HEK293 (cell line): ENCODE measurements around the gene BCL11B.

Source experiments
- CTCF ChIA-PET: fragments of 350-600 bp; formaldehyde crosslinking; extraction: SDS; loops from one replicate; lab custom pipeline; 2021; ENCODE audit warnings: antibody characterized with exemption; lab: Yijun Ruan, JAX
- POLR2A ChIA-PET: fragments of 300-600 bp; formaldehyde crosslinking; extraction: SDS; loops from one replicate; lab custom pipeline; 2020; ENCODE audit warnings: antibody characterized with exemption, inconsistent platforms; lab: Yijun Ruan, JAX
- H3K27ac ChIP-seq: fragments of 200-500 bp; sonication (Bioruptor generic); 2 replicates; pipeline ENCODE4 v1.5.1; 2014; ENCODE audit warnings: low read depth, low read length, control low read depth, inconsistent platforms; ENCODE audit errors: extremely low read depth
- H3K36me3 ChIP-seq, 2 experiments: fragments of 200-500 bp in 1 of 2; sonication (Bioruptor generic) in 1 of 2; 1 replicate in 1 of 2; 2 replicates in 1 of 2; pipeline ENCODE4 v1.5.1; 2014 to 2017; ENCODE audit warnings: inconsistent platforms in 2 of 2, low read length in 2 of 2; ENCODE audit not compliant: control insufficient read depth in 2 of 2, insufficient read depth in 1 of 2
- H3K4me1 ChIP-seq: fragments of 200-500 bp; sonication (Bioruptor generic); 2 replicates; pipeline ENCODE4 v1.5.1; 2014; ENCODE audit warnings: mild to moderate bottlenecking, low read length, inconsistent platforms; ENCODE audit not compliant: control insufficient read depth, insufficient read depth
- H3K4me3 ChIP-seq: 2 replicates; pipeline ENCODE4 v1.5.1; 2011; ENCODE audit warnings: low read depth, mild to moderate bottlenecking, control low read depth, low read length, moderate library complexity
- H3K9me3 ChIP-seq: fragments of 200-500 bp; sonication (Bioruptor generic); 2 replicates; pipeline ENCODE4 v1.5.1; 2014; ENCODE audit warnings: low read depth, low read length, inconsistent platforms; ENCODE audit not compliant: control insufficient read depth, insufficient read depth
- EGR2 ChIP-seq: fragments of 450-650 bp; formaldehyde crosslinking; IDR thresholded peaks from 2 replicates; pipeline ENCODE4 v1.5.1; 2016; ENCODE audit warnings: low read depth, missing biosample characterization, missing genetic modification characterization
- GLI4 ChIP-seq: fragments of 450-650 bp; formaldehyde crosslinking; IDR thresholded peaks from 2 replicates; pipeline ENCODE4 v1.5.1; 2016; ENCODE audit warnings: missing biosample characterization, missing genetic modification characterization
- KLF1 ChIP-seq: fragments of 450-650 bp; formaldehyde crosslinking; IDR thresholded peaks from 2 replicates; pipeline ENCODE4 v1.5.1; 2016; ENCODE audit warnings: missing biosample characterization, missing genetic modification characterization
- KLF8 ChIP-seq: fragments of 450-650 bp; formaldehyde crosslinking; IDR thresholded peaks from 2 replicates; pipeline ENCODE4 v1.5.1; 2016; ENCODE audit warnings: missing biosample characterization, missing genetic modification characterization
- RBAK ChIP-seq: fragments of 450-650 bp; formaldehyde crosslinking; IDR thresholded peaks from 2 replicates; pipeline ENCODE4 v1.5.1; 2016; ENCODE audit warnings: missing biosample characterization, missing genetic modification characterization
- SP2 ChIP-seq: fragments of 450-650 bp; formaldehyde crosslinking; IDR thresholded peaks from 2 replicates; pipeline ENCODE4 v1.5.1; 2016; ENCODE audit warnings: missing biosample characterization, missing genetic modification characterization
- SP7 ChIP-seq: fragments of 450-650 bp; formaldehyde crosslinking; IDR thresholded peaks from 2 replicates; pipeline ENCODE4 v1.5.1; 2016; ENCODE audit warnings: missing biosample characterization, missing genetic modification characterization
- ZNF155 ChIP-seq: fragments of 450-650 bp; formaldehyde crosslinking; IDR thresholded peaks from 2 replicates; pipeline ENCODE4 v1.5.1; 2016; ENCODE audit warnings: missing biosample characterization, missing genetic modification characterization
- ZNF16 ChIP-seq: fragments of 450-650 bp; formaldehyde crosslinking; IDR thresholded peaks from 2 replicates; pipeline ENCODE4 v1.5.1; 2016; ENCODE audit warnings: low read depth, missing biosample characterization, missing genetic modification characterization
- ZNF202 ChIP-seq: fragments of 450-650 bp; formaldehyde crosslinking; IDR thresholded peaks from 2 replicates; pipeline ENCODE4 v1.5.1; 2016; ENCODE audit warnings: missing biosample characterization, missing genetic modification characterization, borderline replicate concordance
- ZNF221 ChIP-seq: fragments of 450-650 bp; formaldehyde crosslinking; IDR thresholded peaks from 2 replicates; pipeline ENCODE4 v1.5.1; 2017; ENCODE audit warnings: missing biosample characterization, missing genetic modification characterization, borderline replicate concordance
- ZNF394 ChIP-seq: fragments of 450-650 bp; formaldehyde crosslinking; IDR thresholded peaks from 2 replicates; pipeline ENCODE4 v1.5.1; 2016; ENCODE audit warnings: missing biosample characterization, missing genetic modification characterization, mild to moderate bottlenecking, moderate library complexity, borderline replicate concordance
- ZNF510 ChIP-seq: fragments of 450-650 bp; formaldehyde crosslinking; IDR thresholded peaks from 2 replicates; pipeline ENCODE4 v1.5.1; 2018; ENCODE audit warnings: mild to moderate bottlenecking, missing genetic modification characterization, missing biosample characterization; ENCODE audit not compliant: insufficient replicate concordance
- ZNF664 ChIP-seq: fragments of 450-650 bp; formaldehyde crosslinking; IDR thresholded peaks from 2 replicates; pipeline ENCODE4 v1.5.1; 2016; ENCODE audit warnings: missing biosample characterization, missing genetic modification characterization
- ZNF747 ChIP-seq: fragments of 450-650 bp; formaldehyde crosslinking; IDR thresholded peaks from 2 replicates; pipeline ENCODE4 v1.5.1; 2016; ENCODE audit warnings: missing biosample characterization, missing genetic modification characterization
- ZSCAN30 ChIP-seq: fragments of 450-650 bp; IDR thresholded peaks from 2 replicates; pipeline ENCODE4 v1.5.1; 2018; ENCODE audit warnings: missing biosample characterization, mild to moderate bottlenecking, missing genetic modification characterization, moderate library complexity
- TF ChIP-seq, protein P1 (sequence below): fragments of 450-650 bp; formaldehyde crosslinking; IDR thresholded peaks from 2 replicates; pipeline ENCODE4 v1.5.1; 2016; ENCODE audit warnings: missing biosample characterization, missing genetic modification characterization, borderline replicate concordance
- TF ChIP-seq, protein P2 (sequence below): fragments of 450-650 bp; formaldehyde crosslinking; IDR thresholded peaks from 2 replicates; pipeline ENCODE4 v1.5.1; 2016; ENCODE audit warnings: missing biosample characterization, missing genetic modification characterization
- TF ChIP-seq, protein P3 (sequence below): fragments of 450-650 bp; formaldehyde crosslinking; IDR thresholded peaks from 2 replicates; pipeline ENCODE4; 2016; ENCODE audit warnings: missing biosample characterization, missing genetic modification characterization
- TF ChIP-seq, protein P4 (sequence below): fragments of 450-650 bp; formaldehyde crosslinking; IDR thresholded peaks from 2 replicates; pipeline ENCODE4 v1.5.1; 2017; ENCODE audit warnings: missing biosample characterization, missing genetic modification characterization

The BCL11B gene

DNA sequence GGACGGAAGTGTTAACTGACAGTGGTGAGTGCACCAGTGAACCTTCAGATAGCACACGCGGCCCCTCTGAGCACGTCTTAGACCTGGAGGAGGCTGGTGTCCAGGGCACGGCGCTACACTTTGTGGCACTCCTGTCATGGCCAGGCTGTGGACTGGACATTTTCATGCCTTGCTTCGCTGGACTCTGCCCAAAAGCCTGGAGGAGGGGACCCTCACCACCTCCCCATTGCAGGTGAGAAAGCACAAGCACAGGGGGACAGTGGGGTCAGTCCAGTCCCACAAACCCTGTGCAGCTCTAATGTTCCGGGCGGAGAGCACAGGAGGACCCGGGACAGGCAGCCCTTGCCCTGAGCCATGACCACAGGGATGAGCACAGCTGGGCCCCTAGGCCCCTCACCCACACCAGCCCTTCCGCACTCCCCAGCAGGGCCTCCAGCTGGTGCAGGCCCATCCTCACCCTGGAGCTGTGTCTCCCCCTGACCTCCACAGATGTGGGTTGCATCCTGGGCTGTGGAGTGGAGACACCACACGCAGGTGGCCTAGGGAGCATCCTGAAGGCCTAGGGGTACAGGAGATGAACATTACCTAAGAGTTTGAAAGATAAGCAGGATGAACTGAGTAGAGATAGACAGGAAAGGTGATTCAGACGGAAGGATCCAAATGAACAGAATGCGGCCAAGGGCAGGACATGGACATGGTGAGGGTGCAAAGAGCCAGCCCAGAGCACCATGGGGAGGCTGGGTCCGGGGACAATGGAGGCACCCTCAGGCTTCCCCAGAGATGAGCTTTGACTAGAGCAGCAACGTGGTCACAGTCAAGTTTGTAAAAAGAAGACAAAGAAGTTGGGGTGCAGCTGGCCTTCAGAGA lies 132.8 kb downstream of the BCL11B start:
- no peaks in the 10 kb centered on the region for H3K4me1 ChIP-seq
- ChIA-PET POLR2A (no interaction called here), CTCF (interaction anchor here (0.6 kb wide), 1 partner anchor 1447 kb away, joined by 3 read pairs; no protein-coding TSS in a partner anchor)
- H3K9me3 ChIP-seq, result no peaks in the 10 kb centered on the region
- H3K27ac ChIP-seq, result no peak overlapping the region
- no peak overlapping the region for H3K4me3 ChIP-seq
- TF ChIP-seq ZNF202 (tag by site-specific recombination), result no peak
- no peak for TF ChIP-seq ZNF394 (tag by site-specific recombination)
- TF ChIP-seq, protein P1, sequence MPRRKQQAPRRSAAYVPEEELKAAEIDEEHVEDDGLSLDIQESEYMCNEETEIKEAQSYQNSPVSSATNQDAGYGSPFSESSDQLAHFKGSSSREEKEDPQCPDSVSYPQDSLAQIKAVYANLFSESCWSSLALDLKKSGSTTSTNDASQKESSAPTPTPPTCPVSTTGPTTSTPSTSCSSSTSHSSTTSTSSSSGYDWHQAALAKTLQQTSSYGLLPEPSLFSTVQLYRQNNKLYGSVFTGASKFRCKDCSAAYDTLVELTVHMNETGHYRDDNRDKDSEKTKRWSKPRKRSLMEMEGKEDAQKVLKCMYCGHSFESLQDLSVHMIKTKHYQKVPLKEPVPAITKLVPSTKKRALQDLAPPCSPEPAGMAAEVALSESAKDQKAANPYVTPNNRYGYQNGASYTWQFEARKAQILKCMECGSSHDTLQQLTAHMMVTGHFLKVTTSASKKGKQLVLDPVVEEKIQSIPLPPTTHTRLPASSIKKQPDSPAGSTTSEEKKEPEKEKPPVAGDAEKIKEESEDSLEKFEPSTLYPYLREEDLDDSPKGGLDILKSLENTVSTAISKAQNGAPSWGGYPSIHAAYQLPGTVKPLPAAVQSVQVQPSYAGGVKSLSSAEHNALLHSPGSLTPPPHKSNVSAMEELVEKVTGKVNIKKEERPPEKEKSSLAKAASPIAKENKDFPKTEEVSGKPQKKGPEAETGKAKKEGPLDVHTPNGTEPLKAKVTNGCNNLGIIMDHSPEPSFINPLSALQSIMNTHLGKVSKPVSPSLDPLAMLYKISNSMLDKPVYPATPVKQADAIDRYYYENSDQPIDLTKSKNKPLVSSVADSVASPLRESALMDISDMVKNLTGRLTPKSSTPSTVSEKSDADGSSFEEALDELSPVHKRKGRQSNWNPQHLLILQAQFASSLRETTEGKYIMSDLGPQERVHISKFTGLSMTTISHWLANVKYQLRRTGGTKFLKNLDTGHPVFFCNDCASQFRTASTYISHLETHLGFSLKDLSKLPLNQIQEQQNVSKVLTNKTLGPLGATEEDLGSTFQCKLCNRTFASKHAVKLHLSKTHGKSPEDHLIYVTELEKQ (tag by site-specific recombination), result no peak
- TF ChIP-seq SP2 (tag by site-specific recombination), result no peak
- TF ChIP-seq, protein P2, sequence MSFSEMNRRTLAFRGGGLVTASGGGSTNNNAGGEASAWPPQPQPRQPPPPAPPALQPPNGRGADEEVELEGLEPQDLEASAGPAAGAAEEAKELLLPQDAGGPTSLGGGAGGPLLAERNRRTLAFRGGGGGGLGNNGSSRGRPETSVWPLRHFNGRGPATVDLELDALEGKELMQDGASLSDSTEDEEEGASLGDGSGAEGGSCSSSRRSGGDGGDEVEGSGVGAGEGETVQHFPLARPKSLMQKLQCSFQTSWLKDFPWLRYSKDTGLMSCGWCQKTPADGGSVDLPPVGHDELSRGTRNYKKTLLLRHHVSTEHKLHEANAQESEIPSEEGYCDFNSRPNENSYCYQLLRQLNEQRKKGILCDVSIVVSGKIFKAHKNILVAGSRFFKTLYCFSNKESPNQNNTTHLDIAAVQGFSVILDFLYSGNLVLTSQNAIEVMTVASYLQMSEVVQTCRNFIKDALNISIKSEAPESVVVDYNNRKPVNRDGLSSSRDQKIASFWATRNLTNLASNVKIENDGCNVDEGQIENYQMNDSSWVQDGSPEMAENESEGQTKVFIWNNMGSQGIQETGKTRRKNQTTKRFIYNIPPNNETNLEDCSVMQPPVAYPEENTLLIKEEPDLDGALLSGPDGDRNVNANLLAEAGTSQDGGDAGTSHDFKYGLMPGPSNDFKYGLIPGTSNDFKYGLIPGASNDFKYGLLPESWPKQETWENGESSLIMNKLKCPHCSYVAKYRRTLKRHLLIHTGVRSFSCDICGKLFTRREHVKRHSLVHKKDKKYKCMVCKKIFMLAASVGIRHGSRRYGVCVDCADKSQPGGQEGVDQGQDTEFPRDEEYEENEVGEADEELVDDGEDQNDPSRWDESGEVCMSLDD (tag by site-specific recombination), result no peak
- no peak for TF ChIP-seq ZNF16 (tag by site-specific recombination)
- TF ChIP-seq, protein P3, sequence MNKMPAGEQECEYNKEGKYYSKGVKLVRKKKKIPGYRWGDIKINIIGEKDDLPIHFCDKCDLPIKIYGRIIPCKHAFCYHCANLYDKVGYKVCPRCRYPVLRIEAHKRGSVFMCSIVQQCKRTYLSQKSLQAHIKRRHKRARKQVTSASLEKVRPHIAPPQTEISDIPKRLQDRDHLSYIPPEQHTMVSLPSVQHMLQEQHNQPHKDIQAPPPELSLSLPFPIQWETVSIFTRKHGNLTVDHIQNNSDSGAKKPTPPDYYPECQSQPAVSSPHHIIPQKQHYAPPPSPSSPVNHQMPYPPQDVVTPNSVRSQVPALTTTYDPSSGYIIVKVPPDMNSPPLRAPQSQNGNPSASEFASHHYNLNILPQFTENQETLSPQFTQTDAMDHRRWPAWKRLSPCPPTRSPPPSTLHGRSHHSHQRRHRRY (tag by site-specific recombination), result no peak
- no peak for TF ChIP-seq RBAK
- TF ChIP-seq ZNF510 (tag by site-specific recombination), result no peak
- TF ChIP-seq ZNF221 (tag by site-specific recombination), result no peak
- TF ChIP-seq, protein P4, sequence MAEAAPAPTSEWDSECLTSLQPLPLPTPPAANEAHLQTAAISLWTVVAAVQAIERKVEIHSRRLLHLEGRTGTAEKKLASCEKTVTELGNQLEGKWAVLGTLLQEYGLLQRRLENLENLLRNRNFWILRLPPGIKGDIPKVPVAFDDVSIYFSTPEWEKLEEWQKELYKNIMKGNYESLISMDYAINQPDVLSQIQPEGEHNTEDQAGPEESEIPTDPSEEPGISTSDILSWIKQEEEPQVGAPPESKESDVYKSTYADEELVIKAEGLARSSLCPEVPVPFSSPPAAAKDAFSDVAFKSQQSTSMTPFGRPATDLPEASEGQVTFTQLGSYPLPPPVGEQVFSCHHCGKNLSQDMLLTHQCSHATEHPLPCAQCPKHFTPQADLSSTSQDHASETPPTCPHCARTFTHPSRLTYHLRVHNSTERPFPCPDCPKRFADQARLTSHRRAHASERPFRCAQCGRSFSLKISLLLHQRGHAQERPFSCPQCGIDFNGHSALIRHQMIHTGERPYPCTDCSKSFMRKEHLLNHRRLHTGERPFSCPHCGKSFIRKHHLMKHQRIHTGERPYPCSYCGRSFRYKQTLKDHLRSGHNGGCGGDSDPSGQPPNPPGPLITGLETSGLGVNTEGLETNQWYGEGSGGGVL (tag by site-specific recombination), result no peak
- TF ChIP-seq SP7 (tag by site-specific recombination), result no peak
- TF ChIP-seq ZNF155 (tag by site-specific recombination), result no peak
- TF ChIP-seq GLI4 (tag by site-specific recombination), result no peak
- no peak for TF ChIP-seq KLF1
- no peak for TF ChIP-seq ZNF747 (tag by site-specific recombination)
- TF ChIP-seq ZNF664 (tag by site-specific recombination), result no peak
- no peak for TF ChIP-seq ZSCAN30 (tag by site-specific recombination)
- TF ChIP-seq EGR2, result no peak
- TF ChIP-seq KLF8 (tag by site-specific recombination), result no peak
- H3K36me3 ChIP-seq, result no peaks in the 10 kb centered on the region
